HepG2 (cell line): ENCODE results near the gene C1orf94.

ENCODE experiments used
- BRCA1 ChIP-seq: sonication (generic); formaldehyde crosslinking; IDR thresholded peaks from 2 replicates; pipeline ENCODE4 v1.4.0; 2020; ENCODE audit warnings: missing genetic modification reagents
- CTCF ChIP-seq: sonication (generic); formaldehyde crosslinking; IDR thresholded peaks from 2 replicates; pipeline ENCODE4 v1.5.0; 2020; ENCODE audit warnings: mild to moderate bottlenecking, missing genetic modification reagents, moderate library complexity
- FOXM1 ChIP-seq: sonication (generic); formaldehyde crosslinking; IDR thresholded peaks from 2 replicates; pipeline ENCODE4 v1.5.0; 2020; ENCODE audit warnings: missing genetic modification reagents
- HDAC2 ChIP-seq: sonication (generic); formaldehyde crosslinking; IDR thresholded peaks from 2 replicates; pipeline ENCODE4 v1.4.0; 2020; ENCODE audit warnings: missing genetic modification reagents
- MAZ ChIP-seq, 2 experiments: sonication (generic) in 1 of 2; formaldehyde crosslinking in 1 of 2; IDR thresholded peaks; 2 replicates each; pipeline versions ENCODE4 v1.5.0 to v1.6.1; 2012 to 2020; ENCODE audit warnings: low read depth in 2 of 2, mild to moderate bottlenecking in 2 of 2, borderline replicate concordance in 1 of 2, improper control_type of control experiment in 1 of 2, low read length in 1 of 2, missing genetic modification reagents in 1 of 2, moderate library complexity in 1 of 2
- SMARCC2 ChIP-seq: fragments of 450-650 bp; IDR thresholded peaks from 2 replicates; pipeline ENCODE4 v1.6.1; 2017; ENCODE audit warnings: antibody characterized with exemption, mild to moderate bottlenecking
- SP1 ChIP-seq, 2 experiments: fragments of 450-650 bp in 1 of 2; sonication (generic) in 1 of 2; formaldehyde crosslinking in 1 of 2; IDR thresholded peaks; 2 replicates each; pipeline versions ENCODE4 v1.4.0 to v1.6.1; 2016 to 2020; ENCODE audit warnings: missing genetic modification reagents in 1 of 2
- TCF12 ChIP-seq, 2 experiments: fragments of 450-650 bp in 1 of 2; sonication (generic) in 1 of 2; formaldehyde crosslinking in 1 of 2; IDR thresholded peaks; 2 replicates each; pipeline versions ENCODE4 v1.6.1 to v1.8.0; 2017 to 2022; ENCODE audit warnings: antibody characterized with exemption in 1 of 2, mild to moderate bottlenecking in 1 of 2, missing genetic modification reagents in 1 of 2, moderate library complexity in 1 of 2
- ZNF280B ChIP-seq: sonication (generic); formaldehyde crosslinking; IDR thresholded peaks from 2 replicates; pipeline ENCODE4 v1.5.0; 2020; ENCODE audit warnings: missing genetic modification reagents, mild to moderate bottlenecking, borderline replicate concordance
- ZNF3 ChIP-seq: IDR thresholded peaks from 2 replicates; pipeline ENCODE4 v1.7.0; 2017; ENCODE audit warnings: inconsistent platforms

- TF ChIP-seq HDAC2 (CRISPR knock-in tag) = no peak
- TF ChIP-seq SP1 (IDR thresholded peaks at IDR 0.05) = no peak
- TF ChIP-seq SP1 (CRISPR knock-in tag; IDR thresholded peaks at IDR 0.05) = no peak
- no peak for TF ChIP-seq ZNF280B (CRISPR knock-in tag)
- no peak for TF ChIP-seq CTCF
- no peak for TF ChIP-seq FOXM1 (CRISPR knock-in tag)
- no peak for TF ChIP-seq SMARCC2
- TF ChIP-seq BRCA1 (CRISPR knock-in tag) = no peak
- no peak for TF ChIP-seq MAZ (IDR thresholded peaks at IDR 0.05; ENCODE audit: borderline replicate concordance, low read depth, low read length)
- TF ChIP-seq MAZ (CRISPR knock-in tag; IDR thresholded peaks at IDR 0.05; ENCODE audit: low read depth) = no peak
- TF ChIP-seq ZNF3 (CRISPR knock-in tag) = no peak
- TF ChIP-seq TCF12 (IDR thresholded peaks at IDR 0.05) = no peak
- TF ChIP-seq TCF12 (CRISPR knock-in tag; IDR thresholded peaks at IDR 0.05) = no peak
Measured at GRCh38 chr1:34213956-34214355, 37.2 kb downstream of the C1orf94 start.
